Measurements from ENCODE around the gene SRRT.

DNA sequence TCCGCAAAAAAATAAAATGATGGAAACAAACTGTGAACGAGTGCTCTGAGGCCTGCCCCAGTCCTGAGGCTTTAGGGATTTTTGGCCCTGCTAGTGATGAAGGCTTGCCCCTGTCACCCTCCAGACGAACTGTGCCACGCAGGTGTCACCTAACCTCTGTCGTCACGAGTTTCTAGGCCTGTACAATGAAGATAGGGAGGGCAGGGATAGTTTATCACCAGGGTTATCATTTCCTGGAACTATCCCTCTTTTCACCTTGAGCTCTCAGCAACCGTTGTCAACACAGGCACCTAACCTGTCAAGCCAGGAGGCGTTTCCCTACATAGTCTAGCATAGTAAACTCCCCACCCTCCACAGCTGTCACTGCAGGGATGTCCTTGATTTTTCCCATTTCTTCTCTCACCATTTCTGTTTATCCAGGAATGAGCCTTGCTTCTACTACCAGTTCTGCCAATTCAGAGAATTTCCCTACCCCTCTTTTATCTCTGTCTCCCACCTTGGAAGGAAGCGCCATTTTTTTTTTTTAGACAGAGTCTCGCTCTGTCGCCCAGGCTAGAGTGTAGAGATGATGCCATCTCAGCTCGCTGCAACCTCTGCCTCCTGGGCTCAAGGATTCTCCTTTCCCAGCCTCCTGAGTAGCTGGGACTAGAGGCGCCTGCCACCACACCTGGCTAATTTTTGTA, 23.0 kb downstream of the SRRT start:
- no peak for TF ChIP-seq POLR2AphosphoS5 (IDR thresholded peaks at IDR 0.05)
- TF ChIP-seq, protein P1, sequence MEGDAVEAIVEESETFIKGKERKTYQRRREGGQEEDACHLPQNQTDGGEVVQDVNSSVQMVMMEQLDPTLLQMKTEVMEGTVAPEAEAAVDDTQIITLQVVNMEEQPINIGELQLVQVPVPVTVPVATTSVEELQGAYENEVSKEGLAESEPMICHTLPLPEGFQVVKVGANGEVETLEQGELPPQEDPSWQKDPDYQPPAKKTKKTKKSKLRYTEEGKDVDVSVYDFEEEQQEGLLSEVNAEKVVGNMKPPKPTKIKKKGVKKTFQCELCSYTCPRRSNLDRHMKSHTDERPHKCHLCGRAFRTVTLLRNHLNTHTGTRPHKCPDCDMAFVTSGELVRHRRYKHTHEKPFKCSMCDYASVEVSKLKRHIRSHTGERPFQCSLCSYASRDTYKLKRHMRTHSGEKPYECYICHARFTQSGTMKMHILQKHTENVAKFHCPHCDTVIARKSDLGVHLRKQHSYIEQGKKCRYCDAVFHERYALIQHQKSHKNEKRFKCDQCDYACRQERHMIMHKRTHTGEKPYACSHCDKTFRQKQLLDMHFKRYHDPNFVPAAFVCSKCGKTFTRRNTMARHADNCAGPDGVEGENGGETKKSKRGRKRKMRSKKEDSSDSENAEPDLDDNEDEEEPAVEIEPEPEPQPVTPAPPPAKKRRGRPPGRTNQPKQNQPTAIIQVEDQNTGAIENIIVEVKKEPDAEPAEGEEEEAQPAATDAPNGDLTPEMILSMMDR (IDR thresholded peaks at IDR 0.05): no peak
- no peak for TF ChIP-seq POLR2A (IDR thresholded peaks at IDR 0.05)

All from prostate gland (tissue), 2 donors.